Activated CD4-positive, alpha-beta T cell treated with anti-CD3 and anti-CD28 coated beads, Interleukin-2, Interleukin-4, amounts not matched to agents 100 ng/mL and 50 ng/mL, durations not matched to agents 16 hours and 8 hours (primary cell): ENCODE data around the gene GRM8.

Source experiments
- DNase-seq: peaks from one replicate; pipeline ENCODE4 v3.0.0-alpha.2; 2020; ENCODE audit warnings: low spot score

Gene GRM8

GRCh38 chr7:126805351-126805750 lies 447.4 kb downstream of the GRM8 start:
- DNase-seq: no peak

- DNase-seq: no peak
Observed at GRCh38 chr7:126804604-126805003, 448.1 kb downstream of the GRM8 start.

DNA sequence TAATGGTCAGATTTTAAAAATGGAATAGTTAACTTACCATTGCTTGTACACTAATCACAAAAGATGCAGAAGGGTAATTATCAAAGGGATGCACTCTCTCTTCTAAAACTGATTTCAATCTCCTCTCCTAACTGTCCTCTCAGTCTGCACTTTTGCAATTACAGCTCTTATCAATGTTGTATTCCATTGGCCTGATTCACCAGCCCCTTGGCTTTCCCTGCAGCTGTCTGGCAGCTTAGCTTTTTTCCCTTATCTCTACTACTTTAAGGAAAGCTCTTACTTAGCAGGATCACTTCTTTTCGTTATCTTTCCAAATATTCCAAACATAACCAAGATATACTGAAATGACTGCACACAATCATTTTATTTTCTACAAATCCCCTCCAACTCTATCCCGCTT lies 448.8 kb downstream of the GRM8 start:
- DNase-seq: no peak

DNA sequence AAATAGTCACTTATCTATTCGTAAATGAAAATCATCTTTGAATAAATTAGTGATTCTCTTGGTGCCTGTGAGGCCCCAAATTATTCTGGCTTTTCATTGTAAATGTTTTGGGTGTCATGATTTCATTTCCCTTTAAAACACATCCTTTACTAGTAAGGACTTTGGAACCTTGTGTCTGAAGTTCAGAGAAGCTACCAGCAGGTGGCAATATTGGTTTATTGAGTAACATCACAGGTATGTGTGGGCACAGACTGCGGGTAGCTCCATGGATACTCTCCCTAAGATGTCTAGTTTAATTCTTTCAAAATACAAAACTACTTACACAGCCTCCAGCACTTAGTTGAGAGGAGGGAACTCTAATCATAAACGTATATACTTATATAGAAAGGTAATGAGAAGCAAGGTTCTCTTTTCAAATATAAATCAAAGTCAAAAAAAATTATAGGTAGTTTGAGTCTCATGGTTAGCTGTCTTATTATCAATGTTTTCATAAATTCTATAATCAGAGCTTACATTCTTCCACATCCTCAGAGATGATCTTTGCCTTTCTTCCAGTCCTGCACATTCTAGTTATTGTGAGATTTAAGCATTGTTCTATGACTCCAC lies 449.6 kb downstream of the GRM8 start:
- peak; percentile 62 for DNase-seq

- DNase-seq: no peak
Observed at GRCh38 chr7:126801733-126802132, 451.0 kb downstream of the GRM8 start.

- DNase-seq: no peak
Observed at GRCh38 chr7:126799541-126799940, 453.2 kb downstream of the GRM8 start.

DNA sequence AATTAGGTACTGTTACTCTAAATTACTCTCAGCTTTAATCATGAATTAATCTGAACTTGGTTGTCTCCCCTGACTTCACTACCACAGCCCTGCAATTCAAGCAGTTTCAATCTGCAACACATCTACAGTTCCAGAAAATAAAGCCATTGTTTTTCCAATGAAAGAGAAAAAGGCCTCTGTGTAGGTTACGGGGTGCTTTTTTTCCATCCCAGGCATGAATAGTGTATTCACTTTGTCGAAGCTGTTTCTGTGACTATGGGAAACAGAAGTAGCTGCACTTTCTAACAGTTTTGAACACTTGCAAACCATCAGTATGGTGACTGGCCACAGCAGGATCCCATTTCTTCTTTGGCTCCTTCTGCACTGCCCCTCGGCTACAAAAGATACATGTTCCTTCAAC lies 460.2 kb downstream of the GRM8 start:
- DNase-seq: no peak

GRCh38 chr7:126791306-126791705 lies 461.4 kb downstream of the GRM8 start:
- no peak for DNase-seq

DNA sequence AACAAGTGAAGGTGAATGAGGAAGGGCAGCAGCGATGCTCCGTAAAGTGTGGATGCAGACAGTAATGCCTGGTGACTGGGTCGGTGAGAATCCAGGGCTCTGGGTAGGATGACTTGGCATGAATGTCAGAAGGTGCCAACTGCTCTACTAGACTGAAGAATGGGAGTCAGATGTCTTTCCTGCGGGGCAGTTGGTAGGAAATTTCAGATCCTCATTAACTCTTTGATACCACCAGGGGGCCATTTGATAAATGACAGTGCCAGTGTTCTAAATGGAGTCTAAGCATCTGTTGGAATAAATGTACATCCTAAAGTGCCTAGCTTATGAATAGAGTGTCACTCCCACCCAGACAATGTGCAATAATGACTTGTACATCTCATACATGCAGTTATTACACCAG lies 462.0 kb downstream of the GRM8 start:
- DNase-seq: no peak

DNA sequence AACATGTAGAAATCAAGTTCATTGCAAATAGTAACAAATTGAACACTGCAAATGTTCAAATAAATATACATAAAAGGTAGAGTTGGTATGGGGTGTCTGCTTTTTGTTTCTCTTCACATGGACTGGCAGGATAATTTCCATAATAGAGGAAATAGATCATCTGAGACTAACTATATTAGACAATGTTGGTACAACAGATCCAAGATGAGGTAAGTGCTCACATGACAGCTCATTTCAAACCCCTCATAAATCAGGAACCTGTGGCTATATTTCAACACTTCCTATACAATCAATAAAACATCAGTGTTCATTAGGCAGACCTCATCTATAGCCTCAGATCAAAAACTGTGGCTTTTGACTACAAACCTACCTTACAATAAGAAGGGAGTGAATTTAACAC lies 469.1 kb downstream of the GRM8 start:
- DNase-seq: no peak

DNA sequence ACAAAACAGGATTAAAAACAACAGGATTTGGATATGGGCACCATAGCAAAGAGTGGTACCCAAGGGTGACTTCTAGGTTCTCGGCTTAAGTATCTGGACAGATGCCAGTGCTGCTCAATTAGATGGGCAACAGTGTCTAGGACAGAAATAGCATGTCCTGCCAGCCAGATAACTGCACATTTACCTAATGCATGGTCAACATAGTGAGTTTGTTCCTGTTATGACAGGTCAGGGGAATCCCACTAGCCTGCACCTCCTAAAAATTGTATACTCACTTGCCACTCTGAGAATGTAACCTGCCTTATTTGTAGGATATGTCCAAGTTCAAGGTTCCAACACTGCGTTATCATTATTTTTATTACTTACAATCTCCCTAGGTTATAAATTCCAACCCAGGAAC lies 471.7 kb downstream of the GRM8 start:
- DNase-seq: no peak

DNA sequence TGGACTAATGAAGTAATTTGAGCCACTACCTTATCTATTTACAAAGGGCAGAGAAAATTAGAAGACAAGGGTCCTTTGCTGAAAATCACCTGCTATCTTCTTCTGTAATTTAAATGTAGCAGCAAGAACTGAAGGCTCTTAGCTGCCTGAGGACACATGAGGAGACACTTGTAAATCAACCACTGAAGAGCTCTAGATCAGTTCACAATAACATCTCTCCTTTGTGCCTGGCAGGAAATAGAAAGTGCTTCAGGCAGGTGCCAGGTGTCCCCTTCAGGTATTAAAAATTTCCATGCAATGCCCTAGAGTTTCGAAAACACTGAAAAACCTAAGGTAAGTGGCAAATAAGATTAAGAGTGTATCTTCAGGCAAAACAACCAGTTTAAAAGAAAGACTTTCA lies 474.6 kb downstream of the GRM8 start:
- no peak for DNase-seq

DNA sequence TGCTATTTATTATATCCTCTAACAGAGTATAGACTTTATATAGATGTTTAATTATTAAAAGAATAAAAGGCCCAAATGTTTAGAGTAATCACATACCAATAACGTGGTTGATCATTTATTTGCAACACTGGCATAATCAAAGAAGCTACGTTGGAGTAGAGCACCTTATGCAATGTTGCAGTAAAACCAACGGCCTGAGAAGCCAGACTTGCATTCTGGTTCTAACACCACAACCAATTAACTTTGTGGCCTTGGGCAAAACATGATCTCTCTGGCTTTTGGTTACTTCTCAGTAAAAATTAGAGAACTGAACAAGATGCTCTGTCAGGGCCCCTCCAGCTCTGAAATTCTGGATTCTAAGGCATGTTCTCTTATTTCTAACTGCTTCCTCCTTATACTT lies 476.2 kb downstream of the GRM8 start:
- DNase-seq: no peak

DNA sequence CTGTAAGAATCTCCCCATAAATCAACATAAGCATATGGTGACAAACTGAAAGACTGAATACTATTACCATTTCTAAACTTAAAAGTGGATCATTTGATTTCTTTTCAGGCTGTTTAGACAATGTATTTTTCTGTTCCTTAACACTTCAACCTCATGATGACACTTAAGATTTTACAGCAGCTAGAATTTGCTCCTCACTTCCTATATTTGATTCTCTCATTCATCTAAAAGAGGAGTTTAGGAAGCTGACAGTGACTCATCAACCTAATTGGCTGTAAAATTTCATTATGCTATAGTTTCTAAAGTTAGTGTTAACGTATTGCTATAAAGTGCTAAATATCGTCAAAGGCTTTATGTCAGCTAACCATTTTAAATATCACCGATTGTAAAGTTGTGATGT lies 478.7 kb downstream of the GRM8 start:
- no peak for DNase-seq

DNA sequence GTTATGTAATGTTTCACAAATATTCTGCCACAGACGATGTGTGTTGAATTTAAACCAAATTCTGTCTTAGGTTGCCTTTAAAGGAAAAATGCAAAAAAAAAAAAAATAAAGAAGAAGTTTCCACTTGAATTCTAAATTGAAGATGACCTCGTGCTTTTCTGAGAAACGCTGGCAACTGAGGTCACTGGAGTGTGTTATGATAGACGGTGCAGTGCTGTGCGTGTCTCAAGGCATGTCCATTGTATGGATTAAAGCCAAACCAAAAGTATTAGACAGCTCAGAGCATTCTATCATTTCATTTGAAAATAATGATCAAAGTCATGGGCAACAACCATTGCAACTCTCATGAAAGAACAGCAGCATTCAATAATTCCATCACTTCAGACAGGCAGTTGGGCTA lies 483.9 kb downstream of the GRM8 start:
- DNase-seq: no peak

DNA sequence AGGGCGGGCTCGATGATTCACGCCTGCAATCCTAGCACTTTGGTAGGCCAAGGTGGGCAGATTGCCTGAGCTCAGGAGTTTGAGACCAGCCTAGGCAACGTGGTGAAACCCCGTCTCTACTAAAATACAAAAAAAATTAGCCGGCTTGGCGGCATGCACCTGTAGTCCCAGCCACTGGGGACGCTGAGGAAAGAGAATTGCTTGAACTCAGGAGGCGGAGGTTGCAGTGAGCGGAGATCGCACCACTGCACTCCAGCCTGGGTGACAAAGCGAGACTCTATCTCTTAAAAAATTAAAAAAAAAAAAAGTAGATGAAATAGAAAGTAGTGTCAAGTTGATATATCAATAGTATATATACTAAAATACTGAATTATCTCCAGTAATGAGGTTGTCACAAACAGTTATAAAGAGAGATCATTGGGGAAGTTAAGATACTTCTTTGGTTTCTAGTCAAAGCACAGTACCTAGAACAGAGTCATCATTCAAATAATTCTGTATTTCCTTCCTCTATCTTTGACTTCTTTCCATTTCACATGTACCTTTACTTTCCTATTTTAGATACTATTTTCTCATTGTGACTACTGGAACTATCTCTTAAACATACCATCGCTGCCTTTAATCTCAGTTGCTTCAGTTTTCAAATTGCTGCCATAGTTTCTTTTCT lies 491.7 kb downstream of the GRM8 start:
- no peak for DNase-seq

- DNase-seq: no peak
Observed at GRCh38 chr7:126755381-126755780, 497.4 kb downstream of the GRM8 start.

- DNase-seq: no peak
Observed at GRCh38 chr7:126750207-126750911, 502.4 kb downstream of the GRM8 start.

DNA sequence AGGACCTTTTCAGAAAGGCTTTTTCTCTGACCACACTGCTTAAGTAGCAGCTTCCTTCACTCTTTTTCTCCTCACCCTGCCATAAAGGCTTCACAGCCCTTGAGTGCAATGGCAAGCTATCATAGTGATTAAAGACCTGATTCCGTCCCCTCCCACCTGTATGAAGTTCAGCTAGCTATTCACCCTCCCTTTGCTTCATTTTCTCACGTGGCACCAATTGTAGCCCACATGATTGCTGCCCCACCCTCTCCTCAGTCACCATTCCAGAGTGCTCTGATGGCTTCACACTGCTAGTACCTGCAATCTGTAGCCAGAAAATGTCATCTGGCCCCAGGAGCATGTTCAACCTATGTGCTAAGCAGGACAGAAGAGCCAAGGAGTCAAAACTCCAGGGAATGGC lies 523.8 kb downstream of the GRM8 start:
- no peak for DNase-seq

GRCh38 chr7:126727930-126728391 lies 524.8 kb downstream of the GRM8 start:
- DNase-seq: peak; percentile 59

DNA sequence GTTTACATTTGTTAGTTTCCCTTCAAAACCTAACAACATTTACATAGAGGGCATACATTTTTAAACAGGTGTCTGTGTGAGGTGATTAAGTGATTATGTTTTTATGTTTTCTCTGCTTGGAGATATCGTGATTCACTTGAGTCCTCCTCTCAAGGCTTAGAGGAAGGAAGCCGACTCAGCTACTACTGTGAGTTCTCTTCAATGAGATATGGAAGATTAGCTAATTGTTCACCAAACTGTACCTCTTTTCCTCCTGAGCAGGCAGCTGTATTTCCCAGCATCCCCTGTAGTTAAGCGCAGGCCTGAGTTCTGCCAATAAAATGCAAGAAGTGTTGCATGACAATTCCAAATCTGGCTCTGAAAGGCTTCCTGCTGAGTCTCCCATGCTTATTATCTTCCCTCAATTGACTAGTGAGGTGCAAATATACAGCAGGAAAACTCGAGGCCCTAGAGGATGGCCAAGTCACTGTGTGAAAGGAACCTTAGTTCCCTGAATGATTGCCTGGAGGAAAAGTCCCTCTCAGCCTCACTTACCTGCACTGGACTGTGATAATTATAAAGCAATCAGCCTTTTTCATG lies 528.7 kb downstream of the GRM8 start:
- no peak for DNase-seq

DNA sequence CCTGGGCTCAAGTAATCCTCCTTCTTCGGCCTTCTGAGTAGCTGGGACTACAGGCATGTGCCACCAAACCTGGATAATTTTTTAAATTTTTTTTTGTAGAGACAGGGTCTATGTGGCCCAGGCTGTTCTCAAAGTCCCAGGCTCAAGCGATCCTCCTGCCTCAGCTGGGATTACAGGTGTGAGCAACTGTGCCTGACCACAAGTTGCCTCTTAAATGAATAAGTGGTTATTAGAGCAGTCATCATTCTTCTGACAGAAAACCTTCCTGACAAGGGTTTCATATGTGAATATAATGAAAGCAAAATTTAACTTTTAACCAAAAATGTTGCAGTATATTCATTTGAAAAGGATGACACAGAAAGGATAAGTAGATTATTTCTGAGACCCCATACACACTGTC lies 532.5 kb downstream of the GRM8 start:
- DNase-seq: no peak

DNA sequence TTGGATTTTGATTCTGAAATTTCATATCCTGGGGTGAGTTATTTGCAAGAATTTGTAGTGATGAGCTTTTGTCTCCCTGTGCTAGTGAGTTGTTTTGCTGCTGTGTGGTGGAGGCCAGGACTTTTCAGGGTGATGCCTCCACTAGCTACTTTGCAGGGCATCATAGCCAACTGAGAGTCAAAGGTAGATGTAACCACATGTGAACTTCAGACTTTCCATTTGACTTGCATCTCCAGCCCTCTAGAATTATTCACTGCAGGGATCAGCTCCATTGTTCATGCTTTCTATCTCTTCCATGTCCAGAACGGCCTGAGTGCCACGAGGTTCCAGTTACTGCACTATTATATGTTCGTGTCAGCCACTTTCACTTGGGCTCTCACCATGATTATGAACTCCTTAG lies 534.3 kb downstream of the GRM8 start:
- no peak for DNase-seq
